ENCODE measurements around the gene VAPA.

DNA sequence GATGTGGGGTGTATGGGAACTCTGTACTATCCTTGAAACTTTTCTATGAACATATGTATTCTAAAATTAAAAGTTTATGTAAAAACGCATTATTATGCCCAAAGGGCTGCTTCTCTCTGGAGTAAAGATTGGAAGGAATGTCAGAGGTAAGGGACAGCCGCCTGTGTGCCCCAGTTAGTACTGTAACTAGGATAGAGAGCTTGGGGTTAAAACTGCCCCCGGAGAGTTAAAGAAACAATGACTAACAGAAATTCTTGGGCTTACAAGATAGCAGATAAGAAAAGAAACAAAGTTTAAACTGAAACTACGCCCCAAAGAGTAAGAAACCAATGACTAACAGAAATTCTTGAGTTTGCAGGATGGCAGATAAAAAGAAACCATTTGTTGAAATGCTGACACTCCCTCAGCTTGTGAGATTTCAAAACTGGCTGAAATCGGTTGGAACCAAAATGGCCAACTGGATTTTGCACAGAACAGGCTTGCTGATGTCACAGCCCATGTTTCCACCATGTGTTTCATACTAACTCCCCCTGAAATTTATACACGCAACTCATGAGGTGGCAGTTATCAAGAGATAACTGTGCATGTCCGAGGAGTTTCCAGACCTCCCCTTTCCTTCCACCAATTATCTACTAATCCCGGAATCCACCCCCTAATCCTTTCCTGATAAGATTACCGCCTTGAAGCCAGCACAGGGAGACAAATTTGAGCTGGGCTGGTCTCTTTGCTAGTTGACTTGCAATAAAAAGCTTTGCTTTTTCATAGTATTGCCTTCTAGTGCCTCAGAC, 36.8 kb upstream of the VAPA start:
- TF ChIP-seq, protein P1, sequence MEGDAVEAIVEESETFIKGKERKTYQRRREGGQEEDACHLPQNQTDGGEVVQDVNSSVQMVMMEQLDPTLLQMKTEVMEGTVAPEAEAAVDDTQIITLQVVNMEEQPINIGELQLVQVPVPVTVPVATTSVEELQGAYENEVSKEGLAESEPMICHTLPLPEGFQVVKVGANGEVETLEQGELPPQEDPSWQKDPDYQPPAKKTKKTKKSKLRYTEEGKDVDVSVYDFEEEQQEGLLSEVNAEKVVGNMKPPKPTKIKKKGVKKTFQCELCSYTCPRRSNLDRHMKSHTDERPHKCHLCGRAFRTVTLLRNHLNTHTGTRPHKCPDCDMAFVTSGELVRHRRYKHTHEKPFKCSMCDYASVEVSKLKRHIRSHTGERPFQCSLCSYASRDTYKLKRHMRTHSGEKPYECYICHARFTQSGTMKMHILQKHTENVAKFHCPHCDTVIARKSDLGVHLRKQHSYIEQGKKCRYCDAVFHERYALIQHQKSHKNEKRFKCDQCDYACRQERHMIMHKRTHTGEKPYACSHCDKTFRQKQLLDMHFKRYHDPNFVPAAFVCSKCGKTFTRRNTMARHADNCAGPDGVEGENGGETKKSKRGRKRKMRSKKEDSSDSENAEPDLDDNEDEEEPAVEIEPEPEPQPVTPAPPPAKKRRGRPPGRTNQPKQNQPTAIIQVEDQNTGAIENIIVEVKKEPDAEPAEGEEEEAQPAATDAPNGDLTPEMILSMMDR (IDR thresholded peaks at IDR 0.05) = no peak
- TF ChIP-seq POLR2A (IDR thresholded peaks at IDR 0.05) = no peak
- peak in 1 of 3 donors; percentile 14 for TF ChIP-seq POLR2AphosphoS5 (IDR thresholded peaks at IDR 0.05)

All from suprapubic skin (tissue), 4 donors.